ENCODE results near the gene LCE1A.

The LCE1A gene

GRCh38 chr1:152806576-152806975 lies 20.7 kb upstream of the LCE1A start, which contains the start of gene LCE1C:
Gene LCE1C (minus strand): TSS chr1:152806651. CDS start chr1:152805478, 1,173 bp downstream.
- CTCF ChIA-PET = interaction anchor here (0.7 kb wide), 1 partner anchor 9 kb away, joined by 4 read pairs; no protein-coding TSS in a partner anchor
- TF ChIP-seq HOXC10 (CRISPR knock-in tag; IDR thresholded peaks at IDR 0.05) (no peak), SETDB1 (IDR thresholded peaks at IDR 0.05; ENCODE audit: insufficient read length, low read length) (no peak), GLIS2 (tag by site-specific recombination; IDR thresholded peaks at IDR 0.05) (no peak), PBX3 (CRISPR knock-in tag; IDR thresholded peaks at IDR 0.05) (no peak), ZNF292 (tag by site-specific recombination; IDR thresholded peaks at IDR 0.05; ENCODE audit: borderline replicate concordance, low read depth) (no peak), ZNF157 (tag by site-specific recombination; IDR thresholded peaks at IDR 0.05) (no peak), ZNF341 (tag by site-specific recombination; IDR thresholded peaks at IDR 0.05; ENCODE audit: low read depth) (no peak), ZBTB48 (tag by site-specific recombination; IDR thresholded peaks at IDR 0.05) (no peak)
- POLR2A ChIA-PET = no interaction called here
- H3K27ac ChIP-seq (ENCODE audit: extremely low read depth, low read depth, low read length) = no peak within 1 kb of the TSS
- H3K9me3 ChIP-seq (ENCODE audit: control insufficient read depth, insufficient read depth, low read depth, low read length) = no peaks in the 10 kb centered on the region
- H3K4me3 ChIP-seq (ENCODE audit: low read depth, low read length) = no peak within 1 kb of the TSS
- H3K4me1 ChIP-seq (ENCODE audit: control insufficient read depth, insufficient read depth, low read length) = no peaks in the 10 kb centered on the region
- no peaks in the 10 kb centered on the region for H3K36me3 ChIP-seq (ENCODE audit: control insufficient read depth in 2 of 2, insufficient read depth in 1 of 2, low read length in 2 of 2)

- POLR2A ChIA-PET = no interaction called here
- H3K9me3 ChIP-seq (ENCODE audit: control insufficient read depth, insufficient read depth, low read depth, low read length) = no peaks in the 10 kb centered on the region
- CTCF ChIA-PET = interaction anchor here (0.6 kb wide), 1 partner anchor 33 kb away, joined by 3 read pairs; no protein-coding TSS in a partner anchor
- no peaks in the 10 kb centered on the region for H3K4me1 ChIP-seq (ENCODE audit: control insufficient read depth, insufficient read depth, low read length)
- no peak overlapping the region for H3K4me3 ChIP-seq (ENCODE audit: low read depth, low read length)
- H3K27ac ChIP-seq (ENCODE audit: extremely low read depth, low read depth, low read length) = no peak overlapping the region
- TF ChIP-seq ZNF350 (tag by site-specific recombination; IDR thresholded peaks at IDR 0.05) (no peak), ZNF670 (tag by site-specific recombination; IDR thresholded peaks at IDR 0.05; ENCODE audit: low read depth) (no peak), ZNF785 (tag by site-specific recombination; IDR thresholded peaks at IDR 0.05) (no peak), ZFP69B (tag by site-specific recombination; IDR thresholded peaks at IDR 0.05) (no peak), ZNF560 (tag by site-specific recombination; IDR thresholded peaks at IDR 0.05; ENCODE audit: borderline replicate concordance) (no peak), ZNF664 (tag by site-specific recombination; IDR thresholded peaks at IDR 0.05) (no peak), ZNF596 (tag by site-specific recombination; IDR thresholded peaks at IDR 0.05) (no peak), ZNF155 (tag by site-specific recombination; IDR thresholded peaks at IDR 0.05) (no peak), ZNF610 (tag by site-specific recombination; IDR thresholded peaks at IDR 0.05; ENCODE audit: borderline replicate concordance) (no peak), ZBTB44 (tag by site-specific recombination; IDR thresholded peaks at IDR 0.05) (no peak), ZBTB48 (tag by site-specific recombination; IDR thresholded peaks at IDR 0.05) (no peak), ZNF121 (tag by site-specific recombination; IDR thresholded peaks at IDR 0.05) (no peak), ZNF184 (tag by site-specific recombination; IDR thresholded peaks at IDR 0.05) (no peak), ZXDB (tag by site-specific recombination; IDR thresholded peaks at IDR 0.05) (no peak), ZNF248 (tag by site-specific recombination; IDR thresholded peaks at IDR 0.05) (no peak), ZFP3 (tag by site-specific recombination; IDR thresholded peaks at IDR 0.05; ENCODE audit: low read depth) (no peak), ZNF449 (tag by site-specific recombination; IDR thresholded peaks at IDR 0.05) (no peak)
- no peaks in the 10 kb centered on the region for H3K36me3 ChIP-seq (ENCODE audit: control insufficient read depth in 2 of 2, insufficient read depth in 1 of 2, low read length in 2 of 2)
Measured at GRCh38 chr1:152811050-152811449, 16.2 kb upstream of the LCE1A start.
